Left hindlimb (tissue), 1 donor: Measurements from ENCODE around the gene CDH26.
A peak's percentile ranks its signal among the peaks of the same experiment; 100 is the strongest.

Source experiments
- DNase-seq: peaks from one replicate; pipeline ENCODE4 v3.0.0-alpha.2; 2018

CDH26 gene

DNA sequence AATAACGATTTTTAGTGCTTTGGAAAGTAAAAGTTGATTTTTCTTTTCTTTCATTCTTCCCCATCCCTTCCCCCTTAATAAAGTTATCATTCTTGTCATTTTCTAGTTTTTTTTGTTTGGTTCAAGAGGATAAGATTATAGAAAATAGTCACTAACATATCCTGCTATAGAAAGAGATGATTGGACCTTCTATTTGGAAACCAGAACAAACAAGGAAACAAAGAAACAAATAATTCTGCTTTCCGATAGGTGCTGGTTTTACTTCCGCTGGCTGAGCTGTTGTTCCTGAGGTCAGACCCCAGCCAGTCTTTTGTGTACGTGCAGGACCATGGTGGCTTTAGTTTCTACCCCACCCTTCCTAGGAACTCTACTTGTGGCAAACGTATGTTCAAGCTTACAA is at the start of gene CDH26:
TSS of gene CDH26 (plus strand) at position 301 of the 400 bp plus-strand sequence. CDS start 304 bp downstream, outside the sequence.
- no peak for DNase-seq

DNA sequence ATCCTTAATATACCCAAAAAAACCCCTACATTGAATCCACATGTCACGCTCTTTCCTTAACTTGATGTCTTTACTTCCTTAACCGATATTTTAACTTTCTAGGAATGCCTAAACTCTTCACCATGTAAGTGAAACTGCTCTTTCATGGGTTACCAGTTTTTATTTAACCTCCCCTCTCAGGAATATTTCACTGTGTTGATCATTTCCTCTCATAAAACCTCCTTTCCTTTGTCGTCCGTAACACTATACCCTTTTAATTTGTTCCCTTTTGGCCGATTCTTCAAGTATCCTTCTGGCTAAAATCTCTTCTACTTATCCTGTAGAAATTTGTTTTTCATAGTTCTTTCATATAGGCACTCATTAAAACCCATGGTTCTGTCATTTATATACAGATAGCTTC is 49.4 kb upstream of the CDH26 start:
- DNase-seq = no peak

DNA sequence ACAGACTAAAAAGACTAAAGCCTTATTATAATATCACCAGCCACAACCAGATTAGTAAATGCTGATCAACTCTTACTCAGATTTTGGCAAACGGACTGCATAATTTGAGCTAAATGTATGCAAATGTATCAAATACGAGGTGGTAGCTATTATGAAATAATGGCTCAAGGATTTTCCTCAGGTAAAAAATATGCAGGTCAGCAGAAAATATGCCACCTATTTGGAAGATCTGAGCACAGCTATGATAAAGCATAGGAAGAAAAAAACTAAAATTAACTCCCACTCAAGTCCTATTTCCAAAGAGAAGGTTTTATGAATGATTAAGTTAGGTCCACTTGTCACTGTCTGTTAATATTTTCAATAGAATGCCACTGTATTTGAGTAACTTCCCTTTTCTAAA is 47.2 kb upstream of the CDH26 start:
- DNase-seq = no peak

DNA sequence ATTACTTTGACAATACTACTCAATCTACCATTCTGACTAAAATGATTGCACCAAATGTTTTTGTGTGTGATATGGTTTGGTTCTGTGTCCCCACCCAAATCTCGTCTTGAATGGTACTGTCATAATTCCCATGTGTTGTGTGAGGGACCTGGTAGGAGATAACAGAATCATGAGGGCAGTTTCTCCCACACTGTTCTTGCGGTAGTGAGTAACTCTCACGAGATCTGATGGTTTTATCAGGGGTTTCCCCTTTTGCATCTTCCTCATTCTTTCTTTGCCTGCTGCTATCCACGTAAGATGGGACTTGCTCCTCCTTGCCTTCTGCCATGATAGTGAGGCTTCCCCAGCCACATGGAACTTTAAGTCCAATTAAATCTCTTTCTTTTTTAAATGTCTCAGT is 45.6 kb upstream of the CDH26 start:
- no peak for DNase-seq

DNA sequence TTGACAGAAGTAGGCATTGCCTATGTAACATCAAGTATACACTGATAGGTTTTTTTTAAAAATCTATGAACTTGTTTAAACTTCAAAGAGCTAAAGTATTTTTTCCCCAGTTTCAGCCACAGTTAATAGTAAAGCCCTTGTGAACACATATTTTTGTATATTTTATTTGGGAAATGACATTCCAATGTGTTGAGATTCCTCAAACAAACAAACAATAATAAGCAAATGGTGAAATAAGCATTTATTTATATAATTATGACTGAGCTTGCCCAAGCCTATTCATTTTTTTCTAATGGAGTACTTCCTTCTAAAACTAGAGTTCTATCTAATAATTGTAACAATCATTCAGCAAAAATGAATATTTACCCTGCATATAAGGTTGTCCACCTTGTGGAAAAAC is 37.3 kb upstream of the CDH26 start:
- DNase-seq = no peak

DNA sequence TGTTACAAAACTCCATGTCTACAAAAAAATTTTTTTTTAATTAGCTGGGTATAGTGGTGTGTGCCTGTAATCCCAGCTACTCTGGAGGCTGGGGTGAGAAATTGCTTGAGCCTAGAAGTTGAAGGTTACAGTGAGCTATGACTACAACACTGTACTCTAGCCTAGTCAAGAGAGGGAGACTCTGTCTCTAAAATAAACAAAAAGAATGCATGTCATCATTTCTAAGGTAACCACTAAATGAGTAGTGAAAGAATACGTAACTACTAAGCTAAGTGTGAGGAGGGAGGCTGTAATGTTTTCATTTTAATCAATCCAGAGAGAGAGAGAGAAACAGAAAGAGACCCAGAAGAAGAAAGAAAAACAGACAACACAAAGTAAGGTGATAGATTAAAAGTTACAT is 34.7 kb upstream of the CDH26 start:
- DNase-seq = no peak

DNA sequence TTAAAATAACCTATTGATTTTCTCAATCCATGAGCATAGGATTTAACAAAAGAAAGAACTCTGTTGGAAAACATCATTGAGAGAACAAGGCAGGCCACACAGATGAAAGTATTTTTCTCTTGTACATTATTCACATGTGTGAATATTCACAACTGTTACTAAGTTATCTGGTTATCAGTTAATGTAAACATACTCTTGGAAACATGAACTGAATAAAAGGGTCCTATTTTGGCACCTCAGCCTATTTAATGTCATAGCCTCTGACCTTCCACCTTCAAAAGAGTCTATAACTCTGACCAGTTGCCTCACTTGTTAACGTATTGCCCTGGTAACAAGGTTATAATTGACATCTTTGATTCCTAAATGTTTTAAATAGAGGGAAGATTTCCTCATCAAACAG is 32.9 kb upstream of the CDH26 start:
- no peak for DNase-seq

DNA sequence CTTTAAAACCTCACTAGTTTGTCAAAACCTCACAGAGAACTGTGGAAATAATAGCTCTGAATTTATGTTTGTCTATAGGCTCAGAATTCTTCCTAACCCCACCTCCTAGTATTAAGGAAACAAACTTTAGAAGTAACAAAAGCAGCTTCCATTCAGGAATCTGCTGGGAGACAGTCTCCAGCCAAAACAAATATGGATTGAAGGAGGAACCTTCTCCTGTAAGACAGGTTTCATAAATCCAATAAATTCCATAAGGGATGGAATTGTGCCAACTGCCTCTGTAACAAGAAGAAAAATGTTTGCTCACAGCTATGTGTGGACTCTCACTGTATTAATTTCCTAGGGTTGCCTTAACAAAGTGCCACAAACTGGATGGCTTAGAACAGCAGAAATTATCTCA is 32.3 kb upstream of the CDH26 start:
- DNase-seq = no peak

DNA sequence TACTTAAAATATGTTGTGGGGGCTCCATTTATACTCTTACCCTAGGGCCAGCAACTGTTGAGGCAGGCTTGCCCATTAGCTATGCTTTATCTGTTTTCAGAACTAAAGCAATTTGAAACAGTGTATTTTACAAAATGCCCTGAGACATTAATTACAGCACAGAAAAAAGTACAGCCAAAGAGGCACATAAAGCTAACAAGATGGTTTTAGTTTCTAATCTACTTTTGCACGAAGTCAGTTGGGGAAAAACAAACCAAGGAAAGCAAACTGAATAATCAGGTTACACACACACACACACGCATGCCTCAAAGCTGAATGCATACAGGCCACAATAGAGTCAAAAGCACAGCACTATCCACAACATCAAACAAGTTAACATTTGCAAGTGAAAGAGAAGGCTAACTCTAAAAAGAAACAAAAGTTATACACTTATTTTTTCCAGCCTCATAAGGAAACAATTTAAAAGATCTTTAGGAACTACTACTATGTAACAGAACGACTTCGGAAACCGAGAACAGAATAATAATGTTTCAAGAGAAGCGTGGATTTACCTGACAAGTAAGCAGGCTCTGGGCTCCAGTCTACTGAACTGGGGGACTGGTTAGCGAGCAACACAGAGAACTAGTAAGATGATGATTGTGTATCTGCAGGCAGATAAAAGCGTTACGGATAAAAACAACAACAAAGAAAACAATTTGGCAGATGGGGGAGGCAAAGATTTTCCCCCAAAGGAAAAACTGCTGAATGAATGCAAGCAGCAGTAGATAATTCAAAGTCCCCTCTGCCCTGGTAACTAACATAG is 26.5 kb upstream of the CDH26 start:
- DNase-seq = no peak

DNA sequence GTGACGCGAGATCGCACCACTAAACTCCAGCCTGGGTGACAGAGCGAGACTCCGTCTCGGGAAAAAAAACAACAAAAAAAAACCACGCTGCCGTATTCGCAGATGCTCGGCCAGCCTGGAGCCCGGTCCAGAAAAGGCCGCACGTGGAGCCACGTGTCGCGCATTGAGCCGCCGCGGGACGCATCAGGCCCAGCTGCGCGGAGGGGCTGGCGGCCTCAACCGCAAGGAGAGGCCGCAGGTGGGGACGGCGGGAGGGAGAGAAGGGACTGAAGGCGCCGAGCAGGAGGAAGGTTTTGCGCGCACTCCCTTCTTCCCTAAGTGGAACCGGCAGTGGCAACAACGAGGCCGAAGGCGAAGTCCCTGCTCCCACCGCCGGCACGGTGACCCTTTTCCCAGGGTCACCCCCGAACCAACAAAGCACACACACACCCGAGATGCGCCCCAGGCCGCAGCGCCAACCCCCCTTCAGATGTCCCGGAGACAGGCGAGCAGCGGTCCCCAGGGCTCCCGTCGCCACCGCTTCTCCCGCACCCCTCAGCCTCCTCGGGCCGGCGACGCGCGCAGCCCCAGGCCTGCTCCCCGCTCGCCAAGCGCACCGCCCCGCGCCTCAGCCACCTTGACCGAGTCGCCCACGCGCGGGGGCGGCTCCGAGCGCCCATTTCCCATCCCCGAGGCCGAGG is 25.5 kb upstream of the CDH26 start:
- peak; percentile 28 for DNase-seq

DNA sequence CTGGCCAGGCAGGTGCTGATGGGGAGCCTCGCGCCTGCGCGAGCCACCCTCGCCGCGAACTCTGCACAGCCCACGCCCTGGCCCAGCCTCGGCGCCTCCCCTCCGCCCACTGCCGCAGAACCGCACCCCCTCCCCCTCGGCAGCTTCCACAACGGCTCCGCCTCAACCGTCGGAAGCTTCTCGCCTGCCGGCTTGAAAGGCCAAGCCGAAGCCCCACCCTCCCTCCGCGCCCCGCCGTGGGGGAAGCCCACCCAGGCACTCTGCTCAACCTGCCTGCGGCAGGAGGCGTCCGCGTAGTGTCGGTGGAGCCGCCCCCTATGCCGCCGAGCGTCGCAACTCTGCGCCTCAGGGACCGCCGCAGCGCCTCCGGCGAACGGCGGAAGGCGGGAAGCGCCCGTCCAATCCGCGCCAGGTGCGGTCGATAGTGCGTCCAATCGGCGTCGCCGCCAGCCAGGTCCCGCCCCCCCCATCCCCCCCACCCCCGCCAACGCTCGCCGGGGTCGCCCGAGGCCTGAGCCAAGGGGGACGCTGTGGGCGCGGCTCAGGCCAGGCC is 24.9 kb upstream of the CDH26 start, which contains the start of gene SYCP2:
TSS of gene SYCP2 (minus strand) at position 342 of the 553 bp plus-strand sequence. CDS start 11,224 bp downstream, outside the sequence.
- DNase-seq = peak; percentile 68

DNA sequence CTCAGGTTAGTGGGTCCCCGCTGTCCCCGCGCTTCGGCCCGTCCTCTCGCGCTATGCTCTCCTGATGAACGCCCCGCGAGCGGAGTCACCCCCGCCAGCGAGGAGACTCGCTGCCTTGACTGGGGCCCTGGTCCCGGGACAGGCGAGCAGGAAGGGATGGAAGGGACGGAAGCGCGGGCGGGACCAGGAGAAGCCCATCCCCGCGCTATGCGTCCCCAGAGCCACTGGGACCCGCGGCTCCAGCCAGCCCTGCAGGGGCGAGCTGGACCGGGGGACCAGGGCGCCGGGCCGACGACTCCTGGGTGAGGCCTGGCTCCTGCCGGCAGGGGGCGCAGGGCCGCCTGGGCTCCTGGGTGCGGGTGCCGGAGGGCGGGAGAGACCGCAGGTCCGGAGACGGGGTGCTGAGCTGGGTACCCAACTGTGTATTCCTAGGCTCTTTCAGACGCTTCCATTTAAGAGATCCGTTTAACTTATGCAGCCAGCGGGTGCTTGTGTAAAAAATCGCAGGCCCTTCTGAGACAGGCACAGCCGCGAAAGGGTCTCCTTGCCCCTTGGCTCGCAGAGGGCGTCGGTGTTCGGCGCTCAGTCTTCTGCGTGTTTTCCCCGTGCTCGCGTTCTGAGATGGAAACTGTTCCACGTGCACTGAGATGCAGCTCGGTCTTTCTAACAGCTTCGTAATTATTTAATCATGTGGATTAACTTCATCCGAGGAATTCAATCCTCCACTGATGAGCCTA is 24.2 kb upstream of the CDH26 start:
- DNase-seq = peak; percentile 81

DNA sequence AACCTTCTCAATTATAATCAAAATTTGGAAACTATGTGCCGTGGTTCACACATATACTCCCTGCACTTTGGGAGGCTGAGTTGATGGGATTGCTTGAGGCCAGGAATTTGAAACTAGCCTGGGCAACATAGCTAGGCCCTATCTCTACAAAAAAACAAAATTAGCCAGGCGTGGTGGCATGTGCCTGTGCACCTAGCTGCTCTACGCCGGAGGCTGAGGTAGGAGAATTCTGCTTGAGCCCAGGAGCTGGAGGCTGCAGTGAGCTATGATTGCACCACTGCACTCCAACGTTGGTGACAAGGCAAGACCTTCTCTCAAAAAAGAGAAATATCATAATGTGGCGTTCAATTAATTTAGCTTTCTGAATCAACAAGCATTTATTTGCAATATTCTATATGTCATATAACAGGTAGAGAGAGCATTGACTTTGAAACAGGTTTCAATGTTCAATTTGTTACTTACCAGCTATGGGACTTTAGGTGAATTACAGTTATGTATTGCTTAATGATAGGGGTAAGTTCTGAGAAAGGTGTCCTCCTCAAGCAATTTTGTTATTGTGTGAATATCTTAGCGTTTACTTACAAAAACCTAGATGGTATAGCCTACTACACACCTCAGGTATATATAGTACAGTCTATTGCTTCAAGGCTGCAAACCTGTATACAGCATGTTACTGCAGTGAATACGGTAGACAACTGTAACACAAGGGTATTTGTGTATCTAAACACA is 22.6 kb upstream of the CDH26 start:
- DNase-seq = no peak

DNA sequence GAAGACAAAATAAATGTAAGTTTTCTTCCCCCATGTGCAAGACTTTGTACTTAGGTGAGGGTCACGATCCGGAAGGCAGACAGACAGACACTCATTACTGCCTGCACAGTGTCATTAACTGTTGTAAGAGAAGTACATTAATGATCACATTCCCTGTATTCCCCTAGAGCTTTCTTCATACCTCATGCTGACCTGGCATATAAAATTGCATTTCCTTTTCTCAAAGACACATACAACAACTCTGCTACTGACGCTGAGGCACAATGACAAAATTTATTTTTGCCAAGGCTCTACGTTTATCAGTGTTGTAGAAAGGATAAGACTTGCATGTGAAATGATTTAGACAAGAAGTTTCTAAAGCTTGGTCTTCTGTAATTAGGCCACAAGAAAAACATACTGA is 21.8 kb upstream of the CDH26 start:
- DNase-seq = no peak

DNA sequence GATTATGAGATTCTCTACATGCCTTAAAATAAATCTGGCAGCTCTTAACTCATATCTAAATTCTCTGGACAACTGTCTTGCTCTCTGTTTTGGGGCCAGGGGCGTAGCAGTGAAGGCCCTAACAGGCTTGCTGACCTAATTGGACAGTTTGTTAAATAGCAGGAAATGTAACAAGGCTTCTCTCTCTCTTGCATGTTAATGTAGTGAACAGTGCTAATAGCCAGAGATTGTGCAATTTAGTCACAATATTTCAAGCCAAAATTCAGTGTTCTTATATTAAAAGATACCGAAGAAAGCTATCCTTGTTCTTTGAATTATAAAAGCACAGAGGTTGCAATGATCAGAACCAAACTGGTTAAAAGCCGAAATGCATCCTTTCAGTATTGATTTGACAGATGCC is 21.1 kb upstream of the CDH26 start:
- DNase-seq = no peak

DNA sequence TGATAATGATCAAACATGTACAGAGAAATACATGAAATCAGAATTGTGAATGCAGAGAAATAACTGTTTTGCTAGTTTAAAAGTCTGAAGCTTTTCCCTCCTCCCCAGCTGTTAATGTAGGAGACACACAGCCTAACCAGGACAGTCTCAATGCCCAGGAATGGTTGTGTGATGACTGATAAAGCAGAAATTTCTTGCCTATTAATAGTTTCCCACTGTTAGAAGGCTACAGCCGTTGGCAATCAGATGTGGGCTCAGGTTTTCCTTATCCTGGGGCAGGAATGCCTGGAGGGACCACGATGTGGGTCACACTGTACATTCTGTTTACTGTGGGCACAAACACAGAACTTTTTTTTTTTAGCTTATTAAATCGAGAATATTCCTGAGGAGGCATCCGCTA is 20.0 kb upstream of the CDH26 start:
- no peak for DNase-seq

DNA sequence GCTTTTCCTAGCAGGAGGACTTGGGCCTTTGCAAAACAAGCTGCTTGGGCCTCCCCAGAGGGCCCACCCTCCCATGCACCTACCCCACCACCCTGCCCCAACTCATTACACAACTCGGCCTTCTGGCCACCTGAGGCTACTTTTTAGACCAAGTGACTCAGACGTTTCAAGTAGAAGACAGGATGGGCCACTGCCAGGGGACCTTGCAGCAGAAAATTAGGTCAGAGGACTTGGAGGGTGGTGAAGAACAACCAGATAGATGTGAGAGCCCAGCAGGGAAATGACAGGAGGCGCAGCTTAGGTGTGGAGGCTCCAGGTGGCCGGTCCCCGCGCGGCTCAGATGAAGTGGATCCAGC is 19.5 kb upstream of the CDH26 start:
- no peak for DNase-seq

DNA sequence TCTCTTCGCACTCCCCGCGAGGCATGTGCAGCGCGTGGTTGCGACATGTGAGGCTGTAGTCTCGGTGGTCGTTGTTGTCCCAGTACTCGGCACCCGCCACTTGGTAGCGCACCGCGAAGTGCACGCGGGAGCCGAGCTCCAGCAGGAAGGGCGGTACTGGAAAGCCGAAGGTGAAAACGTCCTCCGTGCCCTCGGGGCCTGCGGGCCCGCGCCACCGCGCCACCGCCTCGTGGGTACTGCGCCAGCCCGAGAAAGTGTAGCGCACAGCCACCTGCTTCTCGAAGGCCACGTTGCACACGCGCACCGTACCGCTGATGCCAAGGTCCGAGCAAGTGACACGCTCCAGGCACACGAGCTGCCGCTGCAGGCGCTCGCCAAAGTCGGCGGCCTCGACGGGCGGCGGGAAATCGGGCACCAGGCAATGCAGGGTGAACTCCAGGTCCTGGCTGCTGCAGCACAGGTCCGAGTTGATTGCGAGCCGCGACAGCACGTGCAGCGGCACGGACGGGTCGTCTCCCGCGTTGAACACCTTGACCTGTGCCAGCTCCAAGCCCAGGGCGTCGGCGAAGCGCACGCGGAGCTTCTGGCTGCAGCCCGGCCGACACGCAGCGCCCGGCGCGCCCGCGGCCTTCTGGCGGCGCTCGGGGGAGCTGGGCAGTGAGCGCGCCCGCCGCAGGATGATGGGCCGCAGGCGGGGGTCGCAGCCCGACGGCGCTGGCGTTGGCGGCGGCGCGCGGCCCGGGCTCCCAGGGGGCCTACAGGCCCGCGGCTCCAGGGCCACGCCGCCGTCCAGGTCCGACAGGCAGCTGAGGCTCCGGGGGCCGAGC is 19.0 kb upstream of the CDH26 start:
- DNase-seq = peak; percentile 54

DNA sequence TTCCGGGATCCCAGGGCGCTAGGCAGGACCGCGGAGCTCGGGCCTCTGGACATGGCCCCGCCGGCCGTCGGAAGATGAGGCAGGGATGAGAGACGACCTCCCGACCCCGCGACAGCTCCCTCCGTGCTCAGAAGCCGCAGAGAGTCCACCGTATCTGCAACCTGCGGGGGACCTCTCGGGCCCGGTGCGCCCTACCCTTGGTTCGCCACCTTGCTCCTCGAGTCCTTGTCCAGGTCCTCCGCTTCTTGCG is 18.4 kb upstream of the CDH26 start:
- no peak for DNase-seq

DNA sequence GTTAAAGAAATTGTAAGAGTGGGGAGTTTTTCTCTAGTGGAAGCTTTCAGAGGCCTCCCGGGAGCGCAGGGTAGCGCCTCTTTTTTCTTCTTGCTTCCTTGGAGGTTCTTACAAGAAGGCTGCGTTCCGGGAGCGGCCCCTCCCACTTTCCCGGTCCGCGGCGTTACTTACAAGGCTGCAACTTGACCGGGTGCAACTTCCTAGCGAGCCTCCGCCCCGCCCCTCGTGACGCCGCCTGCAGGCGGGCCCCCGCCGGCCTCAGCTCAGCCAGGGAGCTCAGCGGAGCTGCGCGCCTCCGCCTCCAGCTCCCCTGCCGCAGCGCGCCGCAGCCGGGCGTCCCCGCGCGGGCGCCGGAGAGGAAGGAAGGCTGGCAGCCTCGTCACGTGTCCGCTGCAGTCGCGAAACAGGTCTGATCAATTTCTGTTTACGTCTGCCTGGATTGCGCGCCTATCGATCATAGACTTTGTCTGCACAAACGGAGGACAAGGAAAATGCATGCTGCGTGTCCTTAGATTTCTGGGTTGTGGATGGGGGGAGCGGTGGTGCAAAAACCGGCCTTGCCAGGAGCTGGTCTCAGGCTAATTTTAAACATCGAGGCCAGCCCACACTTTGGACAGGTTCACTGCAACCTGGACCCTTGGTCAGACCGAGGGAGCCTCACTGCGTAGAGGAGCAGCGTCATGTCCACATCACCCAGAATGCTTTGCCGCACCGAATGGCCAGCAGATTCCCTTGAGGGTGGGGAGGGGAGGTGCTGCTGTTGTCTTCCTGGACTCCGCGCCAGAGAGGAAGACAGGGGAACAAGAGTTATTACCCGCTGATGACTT is 17.9 kb upstream of the CDH26 start, which contains the start of the genes FAM217B and PPP1R3D:
TSS of gene FAM217B (plus strand) at position 261 of the 827 bp plus-strand sequence. CDS start 3,555 bp downstream, outside the sequence.
TSS of gene PPP1R3D (minus strand) at position 177 of the 827 bp plus-strand sequence. CDS start 374 bp downstream, outside the sequence.
- DNase-seq = peak; percentile 97

DNA sequence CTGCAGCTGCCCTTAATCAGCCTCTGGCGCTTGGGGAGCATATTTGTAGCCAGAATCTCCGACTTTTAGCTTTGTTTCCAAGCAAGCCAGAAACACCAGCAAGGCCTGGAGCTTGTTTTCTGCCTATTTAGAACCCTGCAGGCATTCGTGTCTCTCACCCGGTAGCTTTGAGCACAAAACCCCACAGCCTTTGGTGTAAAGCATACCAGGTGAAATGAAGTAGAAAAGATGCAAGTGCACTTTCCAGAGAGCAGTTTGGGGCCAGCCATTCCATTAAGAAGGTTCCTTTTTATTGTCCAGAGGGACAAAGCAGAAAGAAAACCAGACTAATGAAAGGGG is 17.3 kb upstream of the CDH26 start:
- DNase-seq = no peak
